DOHH2 (cell line): Measurements from ENCODE around the gene ORC5.

ENCODE experiments used
- H3F3A ChIP-seq: fragments of 200-600 bp; sonication (generic), shearing (Covaris generic); 2 replicates; pipeline ENCODE4 v1.6.0; 2016; ENCODE audit warnings: antibody characterized with exemption, mild to moderate bottlenecking; ENCODE audit not compliant: control insufficient read depth, insufficient read depth
- H3K27ac ChIP-seq: fragments of 200-600 bp; sonication (generic); 2 replicates; pipeline ENCODE4 v1.5.1; 2014; ENCODE audit warnings: low read depth, mild to moderate bottlenecking, low read length, moderate library complexity
- H3K27me3 ChIP-seq: fragments of 200-600 bp; sonication (generic); 2 replicates; pipeline ENCODE4 v1.6.1; 2014; ENCODE audit warnings: mild to moderate bottlenecking, low read length, mixed read lengths; ENCODE audit not compliant: control insufficient read depth
- H3K36me3 ChIP-seq: fragments of 200-600 bp; sonication (generic); 2 replicates; pipeline ENCODE4 v1.6.1; 2014; ENCODE audit warnings: mild to moderate bottlenecking, low read length, moderate library complexity, mixed read lengths; ENCODE audit not compliant: control insufficient read depth
- H3K4me1 ChIP-seq: fragments of 200-600 bp; sonication (generic); 2 replicates; pipeline ENCODE4 v1.6.1; 2014; ENCODE audit warnings: mild to moderate bottlenecking, low read length, mixed read lengths; ENCODE audit not compliant: control insufficient read depth
- H3K4me2 ChIP-seq: fragments of 200-600 bp; sonication (generic); 2 replicates; pipeline ENCODE4 v1.6.0; 2014; ENCODE audit warnings: mild to moderate bottlenecking, low read length, moderate library complexity
- H3K4me3 ChIP-seq: fragments of 200-600 bp; sonication (generic); 2 replicates; pipeline ENCODE4 v1.5.1; 2014; ENCODE audit warnings: mild to moderate bottlenecking, low read length, mixed read lengths
- H3K79me2 ChIP-seq: fragments of 200-600 bp; sonication (generic); 2 replicates; pipeline ENCODE4 v1.6.1; 2014; ENCODE audit warnings: mild to moderate bottlenecking, low read length, mixed read lengths; ENCODE audit not compliant: control insufficient read depth
- H3K9me2 ChIP-seq: fragments of 200-600 bp; sonication (generic); replicated peaks from 2 replicates; pipeline ENCODE4 v1.6.1; 2014; ENCODE audit warnings: mild to moderate bottlenecking, low read length, mixed read lengths; ENCODE audit not compliant: control insufficient read depth
- H3K9me3 ChIP-seq: fragments of 200-600 bp; sonication (generic); 2 replicates; pipeline ENCODE4 v1.6.1; 2014; ENCODE audit warnings: antibody characterized with exemption, low read length, mixed read lengths; ENCODE audit not compliant: control insufficient read depth, insufficient read depth
- H4K20me1 ChIP-seq: fragments of 200-600 bp; sonication (generic); 2 replicates; pipeline ENCODE4 v1.6.0; 2014; ENCODE audit warnings: low read depth, mild to moderate bottlenecking, antibody characterized with exemption, low read length, moderate library complexity; ENCODE audit not compliant: control insufficient read depth, insufficient read depth
- CTCF ChIP-seq: fragments of 200-600 bp; sonication (generic); IDR thresholded peaks from one replicate; pipeline ENCODE4 v1.5.1; 2014; ENCODE audit warnings: antibody characterized with exemption, mild to moderate bottlenecking, low read depth, low read length; ENCODE audit not compliant: poor library complexity, severe bottlenecking
- EZH2phosphoT487 ChIP-seq: fragments of 200-600 bp; sonication (generic); IDR thresholded peaks from 2 replicates; pipeline ENCODE4 v1.6.1; 2017; ENCODE audit warnings: borderline replicate concordance, mild to moderate bottlenecking, antibody characterized with exemption, low read length, moderate library complexity, mixed read lengths

Gene ORC5

DNA sequence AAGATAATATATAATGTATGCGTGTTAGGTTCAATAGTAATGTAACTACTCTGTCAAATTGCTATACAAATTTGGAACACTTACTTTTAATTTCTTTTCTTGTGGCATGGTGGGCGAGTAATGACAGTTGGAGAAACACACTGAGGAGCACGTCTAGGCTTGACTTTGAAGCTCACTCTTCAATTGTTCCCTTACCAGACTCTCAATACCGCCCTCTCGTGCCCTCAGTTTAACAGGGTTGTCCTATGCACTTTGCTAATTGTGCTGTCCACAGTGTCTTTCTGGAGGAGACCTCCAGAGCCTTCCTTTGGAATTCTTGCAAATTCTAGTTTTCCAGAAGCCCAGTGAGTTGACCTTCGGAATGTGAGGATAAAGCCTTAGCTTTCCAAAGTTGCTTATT, 111.1 kb downstream of the ORC5 start:
- Histone ChIP-seq H3F3A (no peaks in the 10 kb centered on the region), H3K9me3 (no peaks in the 10 kb centered on the region)
- TF ChIP-seq EZH2phosphoT487 = no peak
- no peak for TF ChIP-seq CTCF

DNA sequence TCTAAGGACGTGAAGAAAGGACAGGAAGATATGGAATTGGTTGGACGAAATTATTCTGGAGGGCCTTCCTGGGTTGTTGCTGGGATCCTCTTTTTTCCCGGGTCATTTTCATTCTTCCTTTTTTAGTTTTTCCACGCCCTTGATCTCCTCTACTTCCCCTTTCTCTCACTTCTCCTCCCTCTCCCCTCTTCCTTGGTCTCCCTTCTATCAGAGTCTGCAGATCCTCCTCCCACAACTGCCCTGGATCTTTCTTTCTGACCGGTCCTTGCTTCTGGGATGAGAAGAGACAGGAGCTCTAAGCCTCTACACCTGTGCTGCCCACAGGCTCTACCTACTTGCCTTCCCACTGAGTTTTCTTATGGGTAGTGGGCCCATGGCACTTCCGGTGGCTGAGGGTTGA, 114.7 kb downstream of the ORC5 start:
- Histone ChIP-seq H3K9me3 (no peaks in the 10 kb centered on the region), H3F3A (no peaks in the 10 kb centered on the region), H3K27ac (no peak overlapping the region), H3K27me3 (no peaks in the 10 kb centered on the region), H3K36me3 (no peaks in the 10 kb centered on the region), H3K79me2 (no peaks in the 10 kb centered on the region), H3K4me1 (no peaks in the 10 kb centered on the region), H4K20me1 (no peaks in the 10 kb centered on the region), H3K4me3 (no peak overlapping the region), H3K4me2 (no peak overlapping the region), H3K9me2 (no peaks in the 10 kb centered on the region)
- TF ChIP-seq EZH2phosphoT487 (no peak), CTCF (no peak)

More for the DNA sequence above, 111.1 kb downstream of the ORC5 start:
- H3K4me2 ChIP-seq = no peak overlapping the region
- H4K20me1 ChIP-seq = no peaks in the 10 kb centered on the region
- no peaks in the 10 kb centered on the region for H3K27me3 ChIP-seq
- H3K4me1 ChIP-seq = no peaks in the 10 kb centered on the region
- no peak overlapping the region for H3K4me3 ChIP-seq
- no peak overlapping the region for H3K27ac ChIP-seq
- no peaks in the 10 kb centered on the region for H3K9me2 ChIP-seq
- H3K79me2 ChIP-seq = no peaks in the 10 kb centered on the region
- H3K36me3 ChIP-seq = no peaks in the 10 kb centered on the region

DNA sequence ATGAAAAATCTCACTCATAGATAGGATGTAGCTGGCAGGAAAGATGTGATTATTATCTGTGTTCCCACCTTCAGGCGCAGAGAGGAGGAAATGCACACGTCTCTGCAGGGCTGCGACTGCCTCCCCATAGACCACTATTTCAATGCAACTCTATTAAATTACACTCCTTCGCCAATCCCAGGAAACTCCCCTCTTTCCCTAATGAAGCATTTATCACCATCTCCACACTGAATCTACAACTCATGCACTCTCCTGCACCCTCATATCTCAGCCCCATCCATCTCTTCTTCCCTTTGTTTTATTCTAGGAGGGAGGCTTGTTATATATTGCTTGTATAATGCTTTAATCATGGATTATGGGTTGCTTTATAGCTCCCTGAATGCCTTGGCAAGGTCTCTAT, 116.6 kb downstream of the ORC5 start:
- no peak overlapping the region for H3K4me2 ChIP-seq
- H3K4me3 ChIP-seq = no peak overlapping the region
- TF ChIP-seq EZH2phosphoT487 (no peak), CTCF (no peak)
- no peaks in the 10 kb centered on the region for H3K4me1 ChIP-seq
- no peaks in the 10 kb centered on the region for H3K9me3 ChIP-seq
- H3K27me3 ChIP-seq = no peaks in the 10 kb centered on the region
- H3K79me2 ChIP-seq = no peaks in the 10 kb centered on the region
- no peaks in the 10 kb centered on the region for H3F3A ChIP-seq
- no peaks in the 10 kb centered on the region for H3K36me3 ChIP-seq
- H4K20me1 ChIP-seq = no peaks in the 10 kb centered on the region
- no peak overlapping the region for H3K27ac ChIP-seq
- no peaks in the 10 kb centered on the region for H3K9me2 ChIP-seq

- TF ChIP-seq CTCF (no peak), EZH2phosphoT487 (no peak)
- Histone ChIP-seq H3K36me3 (no peaks in the 10 kb centered on the region), H3F3A (no peaks in the 10 kb centered on the region), H3K9me2 (no peaks in the 10 kb centered on the region), H3K9me3 (no peaks in the 10 kb centered on the region), H3K4me3 (no peak overlapping the region), H3K27me3 (no peaks in the 10 kb centered on the region), H4K20me1 (no peaks in the 10 kb centered on the region), H3K4me1 (no peaks in the 10 kb centered on the region), H3K27ac (no peak overlapping the region), H3K4me2 (no peak overlapping the region), H3K79me2 (no peaks in the 10 kb centered on the region)
Measured at GRCh38 chr7:104089612-104090011, 118.2 kb downstream of the ORC5 start.
